HuH-7.5 (cell line): ENCODE results near the gene MSLN.

ENCODE experiments used
- DNase-seq: peaks from one replicate; pipeline ENCODE4 v3.0.0; 2011; ENCODE audit warnings: low spot score

MSLN gene

GRCh38 chr16:807347-808084 lies 47.0 kb downstream of the MSLN start:
- peak; percentile 96 for DNase-seq

GRCh38 chr16:808085-808386 lies 47.5 kb downstream of the MSLN start:
- no peak for DNase-seq

GRCh38 chr16:813204-813915 lies 52.8 kb downstream of the MSLN start:
- DNase-seq = peak; percentile 66

- DNase-seq = no peak
Observed at GRCh38 chr16:813916-814412, 53.4 kb downstream of the MSLN start.

GRCh38 chr16:814974-815373 lies 54.4 kb downstream of the MSLN start:
- no peak for DNase-seq

- DNase-seq = no peak
Observed at GRCh38 chr16:815861-816260, 55.3 kb downstream of the MSLN start.

- no peak for DNase-seq
Observed at GRCh38 chr16:817001-817906, 56.7 kb downstream of the MSLN start.

GRCh38 chr16:818132-818531 lies 57.6 kb downstream of the MSLN start:
- DNase-seq = no peak
